ENCODE results near the gene ZNF561.

ZNF561 gene

DNA sequence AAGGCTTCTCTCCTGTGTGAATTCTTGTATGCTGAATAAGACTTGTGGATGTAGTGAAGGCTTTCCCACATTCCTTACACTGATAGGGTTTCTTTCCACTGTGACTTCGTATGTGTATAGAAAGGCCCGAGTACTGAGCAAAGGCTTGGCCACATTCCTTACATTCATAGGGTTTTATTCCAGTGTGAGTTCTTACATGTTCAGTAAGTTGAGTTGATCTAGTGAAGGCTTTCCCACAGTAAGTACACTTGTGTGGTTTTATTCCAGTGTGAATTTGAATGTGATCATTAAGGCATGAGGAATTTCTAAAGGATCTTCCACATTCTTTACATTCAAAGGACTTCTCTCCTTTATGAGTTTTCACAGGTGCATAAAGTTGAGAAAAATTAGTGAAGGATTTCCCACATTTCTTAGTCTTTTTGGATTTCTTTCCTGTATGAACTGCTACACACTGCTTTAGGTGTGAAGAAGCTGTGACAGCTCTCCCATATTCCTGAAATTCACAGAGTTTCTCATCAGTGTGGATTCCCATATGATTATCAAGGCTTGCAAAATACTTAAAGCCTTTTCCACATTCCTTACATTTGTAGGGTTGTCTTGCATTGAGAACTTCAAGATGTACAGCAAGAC is 10.4 kb downstream of the ZNF561 start:
- Histone ChIP-seq H3K9me3 (ENCODE audit: control insufficient read depth, low read length) (no peaks in the 10 kb centered on the region), H3K79me2 (no peaks in the 10 kb centered on the region), H3K27me3 (ENCODE audit: control insufficient read depth, insufficient read depth, low read length) (no peaks in the 10 kb centered on the region), H3K4me3 (ENCODE audit: low read depth, low read length) (no peak overlapping the region), H3K4me1 (no peaks in the 10 kb centered on the region), H2AFZ (no peak overlapping the region), H3K36me3 (ENCODE audit: control insufficient read depth, insufficient read depth, low read length) (no peaks in the 10 kb centered on the region), H3K27ac (no peak overlapping the region), H3K9ac (no peak overlapping the region), H3K4me2 (ENCODE audit: low read length) (no peak overlapping the region)
- TF ChIP-seq, protein P1, sequence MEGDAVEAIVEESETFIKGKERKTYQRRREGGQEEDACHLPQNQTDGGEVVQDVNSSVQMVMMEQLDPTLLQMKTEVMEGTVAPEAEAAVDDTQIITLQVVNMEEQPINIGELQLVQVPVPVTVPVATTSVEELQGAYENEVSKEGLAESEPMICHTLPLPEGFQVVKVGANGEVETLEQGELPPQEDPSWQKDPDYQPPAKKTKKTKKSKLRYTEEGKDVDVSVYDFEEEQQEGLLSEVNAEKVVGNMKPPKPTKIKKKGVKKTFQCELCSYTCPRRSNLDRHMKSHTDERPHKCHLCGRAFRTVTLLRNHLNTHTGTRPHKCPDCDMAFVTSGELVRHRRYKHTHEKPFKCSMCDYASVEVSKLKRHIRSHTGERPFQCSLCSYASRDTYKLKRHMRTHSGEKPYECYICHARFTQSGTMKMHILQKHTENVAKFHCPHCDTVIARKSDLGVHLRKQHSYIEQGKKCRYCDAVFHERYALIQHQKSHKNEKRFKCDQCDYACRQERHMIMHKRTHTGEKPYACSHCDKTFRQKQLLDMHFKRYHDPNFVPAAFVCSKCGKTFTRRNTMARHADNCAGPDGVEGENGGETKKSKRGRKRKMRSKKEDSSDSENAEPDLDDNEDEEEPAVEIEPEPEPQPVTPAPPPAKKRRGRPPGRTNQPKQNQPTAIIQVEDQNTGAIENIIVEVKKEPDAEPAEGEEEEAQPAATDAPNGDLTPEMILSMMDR (IDR thresholded peaks at IDR 0.05), result no peak

DNA sequence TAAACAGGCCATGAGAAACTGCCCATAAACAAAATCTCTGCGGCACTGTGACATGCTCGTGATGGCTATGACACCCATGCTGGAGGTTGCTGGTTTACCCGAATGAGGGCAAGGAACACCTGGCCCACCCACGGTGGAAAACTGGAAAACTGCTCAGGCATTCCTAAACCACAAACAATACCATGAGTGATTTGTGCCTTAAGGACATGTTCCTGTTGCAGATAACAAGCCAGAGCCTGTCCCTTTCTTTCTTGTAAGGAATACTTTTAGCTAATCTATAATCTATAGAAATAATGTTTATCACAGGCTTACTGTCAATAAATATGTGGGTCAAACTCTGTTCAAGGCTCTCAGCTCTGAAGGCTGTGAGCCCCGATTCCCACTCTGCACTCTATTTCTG is 12.1 kb downstream of the ZNF561 start:
- TF ChIP-seq, protein P1 (IDR thresholded peaks at IDR 0.05), result no peak
- no peak overlapping the region for H3K27ac ChIP-seq
- H3K9me3 ChIP-seq (ENCODE audit: control insufficient read depth, low read length), result no peaks in the 10 kb centered on the region

DNA sequence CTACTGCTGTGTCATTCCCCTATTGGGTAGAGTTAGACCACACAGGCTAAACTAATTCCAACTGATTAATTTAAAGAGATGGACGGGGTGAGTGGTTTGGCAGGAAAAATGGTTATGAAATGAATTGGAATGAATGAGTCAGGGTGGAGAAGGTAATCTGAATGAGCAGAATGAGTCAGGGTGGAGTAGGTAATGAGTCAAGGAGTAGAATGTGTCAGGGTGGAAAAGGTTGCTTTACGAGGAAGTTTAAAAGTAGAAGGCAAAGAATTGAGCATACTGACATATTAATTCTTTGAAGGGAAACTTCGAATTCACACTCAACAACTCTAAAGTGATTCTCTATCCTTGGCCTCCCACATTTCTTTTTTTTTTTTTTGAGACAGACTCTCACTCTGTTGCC is 24.0 kb downstream of the ZNF561 start:
- H3K4me1 ChIP-seq, result no peaks in the 10 kb centered on the region
- H3K4me3 ChIP-seq (ENCODE audit: low read depth, low read length), result no peak overlapping the region
- no peaks in the 10 kb centered on the region for H3K79me2 ChIP-seq
- no peaks in the 10 kb centered on the region for H3K36me3 ChIP-seq (ENCODE audit: control insufficient read depth, insufficient read depth, low read length)
- no peaks in the 10 kb centered on the region for H3K9me3 ChIP-seq (ENCODE audit: control insufficient read depth, low read length)
- TF ChIP-seq, protein P1 (IDR thresholded peaks at IDR 0.05), result no peak
- H3K27me3 ChIP-seq (ENCODE audit: control insufficient read depth, insufficient read depth, low read length), result no peaks in the 10 kb centered on the region
- H3K27ac ChIP-seq, result no peak overlapping the region
- H3K4me2 ChIP-seq (ENCODE audit: low read length), result no peak overlapping the region
- no peak overlapping the region for H2AFZ ChIP-seq
- no peak overlapping the region for H3K9ac ChIP-seq

More for the DNA sequence above, 12.1 kb downstream of the ZNF561 start:
- Histone ChIP-seq H2AFZ (no peak overlapping the region), H3K36me3 (ENCODE audit: control insufficient read depth, insufficient read depth, low read length) (no peaks in the 10 kb centered on the region), H3K4me1 (no peaks in the 10 kb centered on the region), H3K4me2 (ENCODE audit: low read length) (no peak overlapping the region), H3K27me3 (ENCODE audit: control insufficient read depth, insufficient read depth, low read length) (no peaks in the 10 kb centered on the region), H3K9ac (no peak overlapping the region), H3K4me3 (ENCODE audit: low read depth, low read length) (no peak overlapping the region), H3K79me2 (no peaks in the 10 kb centered on the region)

DNA sequence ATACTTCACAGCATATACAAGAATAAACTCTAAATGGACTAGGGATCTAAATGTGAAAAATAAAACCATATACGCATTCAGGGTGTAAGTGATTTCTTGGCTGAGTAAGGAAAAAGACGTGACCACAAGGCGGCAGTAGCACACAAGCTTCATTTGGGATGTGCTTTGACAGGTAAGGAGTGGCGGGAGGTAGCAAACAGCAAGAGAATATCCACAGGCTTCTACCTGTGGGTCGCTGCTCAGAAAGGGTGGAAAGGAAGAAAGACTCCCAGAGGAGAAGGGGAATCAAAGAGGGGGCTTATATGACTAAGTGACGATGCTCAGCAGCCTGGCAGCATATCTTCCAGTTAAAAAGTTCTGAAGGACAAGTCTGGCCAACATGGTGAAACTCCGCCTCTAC is 34.3 kb downstream of the ZNF561 start:
- Histone ChIP-seq H3K79me2 (peaks cover 6% of the 10 kb centered on the region), H3K9me3 (ENCODE audit: control insufficient read depth, low read length) (no peaks in the 10 kb centered on the region), H3K4me1 (no peaks in the 10 kb centered on the region), H3K9ac (no peak overlapping the region), H3K27me3 (ENCODE audit: control insufficient read depth, insufficient read depth, low read length) (no peaks in the 10 kb centered on the region), H3K4me3 (ENCODE audit: low read depth, low read length) (no peak overlapping the region), H3K36me3 (ENCODE audit: control insufficient read depth, insufficient read depth, low read length) (no peaks in the 10 kb centered on the region), H3K4me2 (ENCODE audit: low read length) (no peak overlapping the region), H2AFZ (peak overlapping the region; percentile 43), H3K27ac (no peak overlapping the region)
- TF ChIP-seq, protein P1 (IDR thresholded peaks at IDR 0.05), result peak; percentile 55

All from parathyroid adenoma (tissue), 2 donors.